DOHH2 (cell line): Measurements from ENCODE around the gene SMTN.

Experiments used
- EZH2phosphoT487 ChIP-seq: fragments of 200-600 bp; sonication (generic); IDR thresholded peaks from 2 replicates; pipeline ENCODE4 v1.6.1; 2017; ENCODE audit warnings: borderline replicate concordance, mild to moderate bottlenecking, antibody characterized with exemption, low read length, moderate library complexity, mixed read lengths
- TF ChIP-seq, protein P1 (sequence below): fragments of 200-600 bp; sonication (generic); IDR thresholded peaks from one replicate; pipeline ENCODE4 v1.5.1; 2014; ENCODE audit warnings: antibody characterized with exemption, mild to moderate bottlenecking, low read depth, low read length; ENCODE audit not compliant: poor library complexity, severe bottlenecking

DNA sequence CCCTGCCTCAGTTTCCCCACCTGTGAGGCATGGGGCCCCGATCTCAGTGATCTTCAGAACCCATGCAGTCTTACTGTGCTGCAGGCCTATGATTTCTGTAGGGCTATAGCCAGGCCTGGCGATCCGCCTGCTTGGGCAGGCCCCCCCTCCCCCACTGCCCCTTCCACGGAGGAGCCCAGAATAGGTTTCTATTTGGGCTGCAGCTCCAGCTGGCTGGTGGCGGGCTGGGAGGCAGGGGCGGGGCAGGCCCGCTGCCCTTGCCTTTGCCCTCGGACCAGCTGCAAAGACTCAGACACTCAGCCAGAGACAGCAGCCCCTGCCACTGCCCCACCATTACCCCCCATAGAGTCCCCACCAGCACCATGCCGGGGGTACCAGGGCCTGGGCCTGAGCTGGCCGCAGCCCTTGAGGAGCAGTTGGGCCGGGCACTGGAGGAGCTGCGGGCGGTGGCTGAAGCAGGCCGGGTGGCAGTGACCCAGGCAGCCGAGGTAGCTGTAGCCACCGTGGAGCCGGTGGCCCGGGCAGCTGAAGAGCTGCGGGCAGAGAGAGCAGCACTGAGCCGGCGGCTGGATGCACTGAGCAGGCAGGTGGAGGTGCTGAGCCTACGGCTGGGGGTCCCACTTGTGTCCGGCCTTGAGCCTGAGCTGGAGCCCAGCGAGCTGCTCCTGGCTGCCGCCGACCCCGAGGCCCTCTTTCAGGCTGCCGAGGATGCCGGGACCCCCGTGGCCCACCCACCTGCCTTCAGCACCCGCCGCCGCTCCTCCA lies 12.2 kb downstream of the SMTN start:
- TF ChIP-seq, protein P1, sequence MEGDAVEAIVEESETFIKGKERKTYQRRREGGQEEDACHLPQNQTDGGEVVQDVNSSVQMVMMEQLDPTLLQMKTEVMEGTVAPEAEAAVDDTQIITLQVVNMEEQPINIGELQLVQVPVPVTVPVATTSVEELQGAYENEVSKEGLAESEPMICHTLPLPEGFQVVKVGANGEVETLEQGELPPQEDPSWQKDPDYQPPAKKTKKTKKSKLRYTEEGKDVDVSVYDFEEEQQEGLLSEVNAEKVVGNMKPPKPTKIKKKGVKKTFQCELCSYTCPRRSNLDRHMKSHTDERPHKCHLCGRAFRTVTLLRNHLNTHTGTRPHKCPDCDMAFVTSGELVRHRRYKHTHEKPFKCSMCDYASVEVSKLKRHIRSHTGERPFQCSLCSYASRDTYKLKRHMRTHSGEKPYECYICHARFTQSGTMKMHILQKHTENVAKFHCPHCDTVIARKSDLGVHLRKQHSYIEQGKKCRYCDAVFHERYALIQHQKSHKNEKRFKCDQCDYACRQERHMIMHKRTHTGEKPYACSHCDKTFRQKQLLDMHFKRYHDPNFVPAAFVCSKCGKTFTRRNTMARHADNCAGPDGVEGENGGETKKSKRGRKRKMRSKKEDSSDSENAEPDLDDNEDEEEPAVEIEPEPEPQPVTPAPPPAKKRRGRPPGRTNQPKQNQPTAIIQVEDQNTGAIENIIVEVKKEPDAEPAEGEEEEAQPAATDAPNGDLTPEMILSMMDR, result no peak
- no peak for TF ChIP-seq EZH2phosphoT487
